ENCODE data around the gene ZFAND6. TPM values are rescaled to one million over a fixed set of nuclear protein-coding genes. Genes with fewer than 3 reads are reported as not detected.

Gene ZFAND6
- polyA plus RNA-seq, 1 donor from 2014 or later: 353 TPM

GRCh38 chr15:80028937-80029336 is 30.5 kb upstream of the ZFAND6 start:
- H3K9me3 ChIP-seq (ENCODE audit: low read length): no peaks in the 10 kb centered on the region
- H3K27me3 ChIP-seq (ENCODE audit: insufficient read depth, low read depth, low read length): no peaks in the 10 kb centered on the region
- H4K20me1 ChIP-seq (ENCODE audit: insufficient read depth): no peaks in the 10 kb centered on the region
- no peaks in the 10 kb centered on the region for H3K79me2 ChIP-seq (replicated peaks; ENCODE audit: insufficient read depth, low read length)
- H3K36me3 ChIP-seq (ENCODE audit: insufficient read depth, low read length): no peaks in the 10 kb centered on the region
- H2AFZ ChIP-seq (ENCODE audit: low read depth, low read length): no peak overlapping the region
- no peaks in the 10 kb centered on the region for H3F3A ChIP-seq (ENCODE audit: insufficient read depth, low read length, poor library complexity, severe bottlenecking)
- H3K4me3 ChIP-seq (ENCODE audit: low read length): no peak overlapping the region
- no peak for TF ChIP-seq RAD21 (conservative IDR thresholded peaks at IDR 0.05)
- no peak for TF ChIP-seq SMC3 (conservative IDR thresholded peaks at IDR 0.05; ENCODE audit: poor library complexity)
- TF ChIP-seq CTCF (IDR thresholded peaks at IDR 0.05; ENCODE audit: poor library complexity, severe bottlenecking): no peak
- no peak for TF ChIP-seq POLR2AphosphoS5 (IDR thresholded peaks at IDR 0.05)
- H3K9ac ChIP-seq (ENCODE audit: low read length): no peak overlapping the region
- H3K4me2 ChIP-seq (ENCODE audit: low read length): no peak overlapping the region
- no peak overlapping the region for H3K27ac ChIP-seq (ENCODE audit: low read length)
- H3K9me2 ChIP-seq (ENCODE audit: insufficient read depth, low read length): no peaks in the 10 kb centered on the region

- H3K27me3 ChIP-seq (ENCODE audit: insufficient read depth, low read depth, low read length): no peaks in the 10 kb centered on the region
- no peaks in the 10 kb centered on the region for H3K36me3 ChIP-seq (ENCODE audit: insufficient read depth, low read length)
- no peak overlapping the region for H3K9ac ChIP-seq (ENCODE audit: low read length)
- H3K4me3 ChIP-seq (ENCODE audit: low read length): no peak overlapping the region
- no peak for TF ChIP-seq POLR2AphosphoS5 (IDR thresholded peaks at IDR 0.05)
- no peak for TF ChIP-seq EZH2 (IDR thresholded peaks at IDR 0.05; ENCODE audit: borderline replicate concordance, insufficient read depth, low read length, poor library complexity, severe bottlenecking)
- TF ChIP-seq CTCF (IDR thresholded peaks at IDR 0.05; ENCODE audit: poor library complexity, severe bottlenecking): no peak
- TF ChIP-seq REST (IDR thresholded peaks at IDR 0.05; ENCODE audit: borderline replicate concordance): no peak
- no peak for TF ChIP-seq MXI1 (conservative IDR thresholded peaks at IDR 0.05; ENCODE audit: poor library complexity, severe bottlenecking)
- no peak for TF ChIP-seq TAF1 (IDR thresholded peaks at IDR 0.05; ENCODE audit: low read depth)
- no peak for TF ChIP-seq SMC3 (conservative IDR thresholded peaks at IDR 0.05; ENCODE audit: poor library complexity)
- no peak for TF ChIP-seq EP300 (conservative IDR thresholded peaks at IDR 0.05; ENCODE audit: poor library complexity, severe bottlenecking)
- no peak for TF ChIP-seq RAD21 (conservative IDR thresholded peaks at IDR 0.05)
- H3K4me2 ChIP-seq (ENCODE audit: low read length): no peak overlapping the region
- H3K9me2 ChIP-seq (ENCODE audit: insufficient read depth, low read length): no peaks in the 10 kb centered on the region
- no peak overlapping the region for H3K27ac ChIP-seq (ENCODE audit: low read length)
- H2AFZ ChIP-seq (ENCODE audit: low read depth, low read length): no peak overlapping the region
- H4K20me1 ChIP-seq (ENCODE audit: insufficient read depth): no peaks in the 10 kb centered on the region
- no peaks in the 10 kb centered on the region for H3F3A ChIP-seq (ENCODE audit: insufficient read depth, low read length, poor library complexity, severe bottlenecking)
- no peaks in the 10 kb centered on the region for H3K9me3 ChIP-seq (ENCODE audit: low read length)
- no peaks in the 10 kb centered on the region for H3K79me2 ChIP-seq (replicated peaks; ENCODE audit: insufficient read depth, low read length)
Measured at GRCh38 chr15:80031841-80032240, 27.6 kb upstream of the ZFAND6 start.
